Prostate gland (tissue), 2 donors: ENCODE results near the gene TAF4B. TPM values are rescaled to one million over a fixed set of nuclear protein-coding genes. Genes with fewer than 3 reads are reported as not detected.

ENCODE experiments used
- DNase-seq: peaks from one replicate; pipeline ENCODE4 v3.0.0-alpha.2; 2019; ENCODE audit warnings: low spot score
- H3K27ac ChIP-seq, 2 donors: fragments of 200-600 bp; sonication (generic); 2 replicates each; pipeline ENCODE4 v1.5.1; 2017 to 2019
- H3K27me3 ChIP-seq: fragments of 200-600 bp; sonication (generic); replicated peaks from 2 replicates; pipeline ENCODE4 v1.5.1; 2019; ENCODE audit not compliant: insufficient read depth
- H3K36me3 ChIP-seq, 2 donors: fragments of 200-600 bp; sonication (generic); 1 replicate in 1 of 2; 2 replicates in 1 of 2; pipeline versions ENCODE4 v1.5.1 to v1.8.1; 2017 to 2019
- H3K4me1 ChIP-seq: fragments of 200-600 bp; sonication (generic); replicated peaks from 2 replicates; pipeline ENCODE4 v1.5.1; 2019
- H3K4me3 ChIP-seq, 2 donors: fragments of 200-600 bp; sonication (generic); 2 replicates each; pipeline ENCODE4 v1.5.1; 2017 to 2019
- H3K9me3 ChIP-seq: fragments of 200-600 bp; sonication (generic); 2 replicates; pipeline ENCODE4 v1.5.1; 2017
- CTCF ChIP-seq, 4 experiments: fragments of 200-600 bp in 2 of 4; fragments of 450-650 bp in 2 of 4; sonication (generic) in 2 of 4; IDR thresholded peaks; 1 replicate in 3 of 4; 2 replicates in 1 of 4; pipeline ENCODE4 v1.5.1; 2016 to 2019; ENCODE audit warnings: antibody characterized with exemption in 4 of 4, mild to moderate bottlenecking in 2 of 4, moderate library complexity in 2 of 4
- POLR2A ChIP-seq: fragments of 450-650 bp; IDR thresholded peaks from one replicate; pipeline ENCODE4 v1.6.1; 2016; ENCODE audit warnings: antibody characterized with exemption, mild to moderate bottlenecking
- POLR2AphosphoS5 ChIP-seq: sonication (generic); formaldehyde crosslinking; IDR thresholded peaks from one replicate; pipeline ENCODE4 v1.6.1; 2017; ENCODE audit warnings: antibody characterized with exemption
- WGBS: methylation state at CpG from one replicate; pipeline ENCODE4 v1.1.5; 2018; 5-methylcytosine and 5-hydroxymethylcytosine counted together
- intact Hi-C: fragments of 100-400 bp; cut with DNase I; formaldehyde crosslinking; loops from one replicate; pipeline ENCODE4 v1.14.2; 2022
- total RNA-seq, 2 donors: library from RNA; depleted of rRNA; stranded (reverse); fragments of >200 nt; gene quantifications; one replicate each; pipeline ENCODE4 v1.1.0, GENCODE V29; 2016

Gene TAF4B
- total RNA-seq, 2 donors from 2014 or later = 5.3 to 37.3 TPM

- H3K4me1 ChIP-seq = no peaks in the 10 kb centered on the region
- TF ChIP-seq POLR2A = no peak
- no peak for TF ChIP-seq POLR2AphosphoS5
- no peak for TF ChIP-seq CTCF (IDR thresholded peaks at IDR 0.05)
- no peaks in the 10 kb centered on the region for H3K36me3 ChIP-seq
- intact Hi-C loops = no loop called here
- no peaks in the 10 kb centered on the region for H3K27me3 ChIP-seq
- no peak for DNase-seq
- no peaks in the 10 kb centered on the region for H3K9me3 ChIP-seq
- 67% methylated on average over 4 of the region's 4 CpGs for WGBS
- H3K27ac ChIP-seq = no peak overlapping the region
- no peak overlapping the region for H3K4me3 ChIP-seq
Measured at GRCh38 chr18:26424428-26425147, 198.3 kb downstream of the TAF4B start.

- Histone ChIP-seq H3K27ac (no peak overlapping the region), H3K4me1 (no peaks in the 10 kb centered on the region), H3K36me3 (no peaks in the 10 kb centered on the region), H3K4me3 (no peak overlapping the region), H3K9me3 (no peaks in the 10 kb centered on the region), H3K27me3 (no peaks in the 10 kb centered on the region)
- intact Hi-C loops = no loop called here
- 63% methylated on average over 5 of the region's 5 CpGs for WGBS
- DNase-seq = no peak
- TF ChIP-seq POLR2AphosphoS5 (no peak), CTCF (IDR thresholded peaks at IDR 0.05) (no peak), POLR2A (no peak)
Measured at GRCh38 chr18:26425148-26425531, 198.9 kb downstream of the TAF4B start.

DNA sequence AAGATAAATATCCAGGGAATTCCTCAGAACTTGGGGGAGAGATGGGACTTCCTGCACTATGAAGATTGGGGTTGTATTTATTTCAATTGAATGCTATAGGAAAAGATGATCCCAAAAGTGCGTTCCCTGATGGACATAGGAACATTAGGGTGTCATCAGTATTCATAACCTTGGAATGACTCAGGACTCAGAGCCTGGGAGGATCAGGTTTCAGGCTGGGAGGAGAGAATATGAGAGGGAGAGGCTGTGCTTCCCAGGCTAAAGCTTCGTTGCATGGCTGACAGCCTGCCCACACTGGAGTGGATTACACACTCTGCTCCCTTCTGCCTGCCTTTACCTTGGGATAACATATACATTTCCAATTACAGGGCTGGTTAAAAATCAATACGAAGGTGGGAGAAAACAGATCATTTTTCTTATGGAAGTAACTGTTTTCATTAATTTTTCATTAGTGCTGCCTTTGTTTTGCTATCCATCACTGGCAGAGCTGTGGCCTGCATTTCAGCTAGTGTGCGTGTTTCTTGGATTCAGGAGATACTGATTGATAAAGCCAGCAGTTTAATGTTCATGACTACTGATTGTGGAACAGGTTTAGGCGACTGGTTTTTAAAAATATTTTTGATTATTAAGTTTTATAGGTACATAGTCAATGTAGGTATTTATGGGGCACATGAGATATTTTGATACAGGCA, 203.4 kb downstream of the TAF4B start:
- Histone ChIP-seq H3K27ac (no peak overlapping the region), H3K27me3 (no peaks in the 10 kb centered on the region), H3K4me1 (no peaks in the 10 kb centered on the region), H3K4me3 (no peak overlapping the region), H3K36me3 (no peaks in the 10 kb centered on the region), H3K9me3 (no peaks in the 10 kb centered on the region)
- no peak for DNase-seq
- TF ChIP-seq CTCF (IDR thresholded peaks at IDR 0.05) (no peak), POLR2A (no peak), POLR2AphosphoS5 (no peak)
- WGBS = 35% methylated on average over 5 of the region's 5 CpGs
- intact Hi-C loops = no loop called here

DNA sequence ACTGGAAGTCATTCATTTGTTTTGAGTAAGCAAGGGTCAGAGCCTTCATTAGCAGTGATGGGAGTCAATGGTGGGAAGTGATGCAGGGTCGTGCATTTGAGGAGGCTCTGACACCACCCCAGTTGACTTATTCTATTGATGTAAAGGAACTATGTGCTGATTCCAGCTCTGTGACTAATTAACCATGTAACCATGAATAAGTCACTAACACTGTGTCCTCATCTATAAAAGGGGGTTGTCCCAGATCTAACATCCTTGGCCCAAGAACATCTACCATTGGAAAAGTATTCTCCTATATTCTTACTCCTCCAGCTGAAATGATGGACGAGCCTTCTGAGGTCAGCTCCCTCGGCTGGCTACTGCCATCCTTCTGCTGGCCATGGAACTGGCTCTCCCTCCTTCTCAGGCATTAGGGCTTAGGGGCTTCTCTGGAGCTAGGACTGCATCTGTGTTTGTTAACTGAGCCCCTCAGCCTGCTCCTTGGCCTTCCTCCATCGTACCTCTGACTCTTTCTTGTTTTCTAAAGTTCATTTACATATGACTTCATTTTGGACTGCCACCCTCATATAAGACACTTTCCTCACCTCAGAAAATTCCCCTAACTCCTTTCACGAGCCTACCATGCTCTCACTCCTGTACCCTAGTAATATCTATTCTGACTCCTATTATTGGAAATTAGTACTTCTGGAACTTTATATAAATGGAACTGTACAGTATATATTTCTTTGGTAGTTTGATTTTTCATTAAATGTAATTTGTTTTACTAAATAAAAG, 206.6 kb downstream of the TAF4B start:
- 89% methylated on average over 5 of the region's 5 CpGs for WGBS
- Histone ChIP-seq H3K4me1 (no peaks in the 10 kb centered on the region), H3K4me3 (no peak overlapping the region), H3K9me3 (no peaks in the 10 kb centered on the region), H3K27ac (no peak overlapping the region), H3K36me3 (no peaks in the 10 kb centered on the region), H3K27me3 (no peaks in the 10 kb centered on the region)
- TF ChIP-seq POLR2A (no peak), POLR2AphosphoS5 (no peak), CTCF (IDR thresholded peaks at IDR 0.05) (no peak)
- intact Hi-C loops = no loop called here
- DNase-seq = no peak
